ENCODE measurements around the gene PDE6A. TPM values are rescaled to one million over a fixed set of nuclear protein-coding genes. Genes with fewer than 3 reads are reported as not detected.

PDE6A gene
- total and polyA plus RNA-seq, 2 experiments from 2014 or later = not detected

- in situ Hi-C loops (cut with MboI) = loop anchor here (10.0 kb wide), 1 partner anchor 114 kb away; the partner anchor contains the start of gene SLC26A2
- Histone ChIP-seq H3K36me3 (ENCODE audit: low read depth) (no peaks in the 10 kb centered on the region), H3K9me2 (ENCODE audit: insufficient read depth) (no peaks in the 10 kb centered on the region), H3K4me2 (ENCODE audit: unreplicated experiment) (no peak overlapping the region), H3F3A (ENCODE audit: insufficient read depth) (no peaks in the 10 kb centered on the region), H3K4me1 (ENCODE audit: insufficient read depth) (no peaks in the 10 kb centered on the region), H3K79me2 (ENCODE audit: insufficient read depth) (no peaks in the 10 kb centered on the region), H3K27ac (no peak overlapping the region), H4K20me1 (ENCODE audit: insufficient read depth) (no peaks in the 10 kb centered on the region), H3K27me3 (replicated peaks; ENCODE audit: insufficient read depth) (no peaks in the 10 kb centered on the region), H3K9me3 (ENCODE audit: low read depth) (no peaks in the 10 kb centered on the region), H2AFZ (no peak overlapping the region), H3K4me3 (no peak overlapping the region), H3K9ac (no peak overlapping the region)
- TF ChIP-seq EZH2 (IDR thresholded peaks at IDR 0.05; ENCODE audit: insufficient read depth, poor library complexity, severe bottlenecking) (no peak), EZH2phosphoT487 (IDR thresholded peaks at IDR 0.05; ENCODE audit: insufficient read depth, low read depth) (no peak)
- no peak for DNase-seq
These were observed 93.4 kb downstream of the PDE6A start for GRCh38 chr5:149851211-149851610.

DNA sequence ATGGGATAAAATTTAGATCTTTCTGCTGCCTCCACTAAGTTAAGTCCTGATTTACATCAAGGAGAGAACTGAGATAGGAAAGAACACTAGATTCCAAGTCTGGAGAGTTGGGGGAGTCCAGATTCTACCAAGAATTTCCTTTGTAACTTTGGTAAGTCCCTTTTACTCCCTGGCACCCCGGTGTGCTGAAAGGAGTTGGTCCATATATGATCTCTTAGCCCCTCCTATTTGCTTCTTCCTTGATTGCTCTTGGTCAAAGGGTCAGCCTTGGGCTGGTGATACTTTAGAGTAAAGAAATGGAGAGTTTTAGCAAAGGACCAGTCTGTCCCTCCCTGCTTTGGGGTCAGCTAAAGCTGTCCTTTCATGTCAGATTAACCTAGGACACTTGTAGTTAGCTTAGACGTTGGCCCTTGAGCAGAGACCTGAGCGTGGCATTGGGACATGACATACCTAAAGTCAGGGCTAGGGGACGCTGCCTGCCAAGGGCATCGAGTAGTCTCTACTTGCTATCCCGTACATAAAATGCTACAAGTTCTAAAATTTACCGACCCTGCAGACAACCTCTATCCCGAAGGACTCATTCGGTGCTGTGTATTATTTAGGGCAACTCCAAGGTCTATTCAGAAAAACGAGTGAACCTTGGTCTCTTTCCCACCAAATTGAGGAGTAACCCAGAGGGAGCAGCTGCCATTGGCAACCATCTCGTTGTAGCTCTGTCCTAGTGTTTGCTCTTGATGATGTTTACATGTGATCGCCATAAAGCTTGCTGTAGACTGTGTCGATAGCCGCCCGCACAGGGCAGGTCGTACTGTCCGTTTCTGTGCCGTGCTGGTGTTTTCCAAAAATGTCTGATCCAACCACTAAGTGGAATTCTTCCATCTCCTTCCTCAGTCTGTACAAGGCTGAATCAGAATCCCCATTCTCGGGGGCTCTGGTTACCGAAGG lies 94.4 kb downstream of the PDE6A start:
- Histone ChIP-seq H3K4me2 (ENCODE audit: unreplicated experiment) (no peak overlapping the region), H3K4me3 (no peak overlapping the region), H3F3A (ENCODE audit: insufficient read depth) (no peaks in the 10 kb centered on the region), H2AFZ (no peak overlapping the region), H3K27ac (no peak overlapping the region), H3K79me2 (ENCODE audit: insufficient read depth) (no peaks in the 10 kb centered on the region), H3K4me1 (ENCODE audit: insufficient read depth) (no peaks in the 10 kb centered on the region), H3K9me3 (ENCODE audit: low read depth) (no peaks in the 10 kb centered on the region), H4K20me1 (ENCODE audit: insufficient read depth) (no peaks in the 10 kb centered on the region), H3K36me3 (ENCODE audit: low read depth) (no peaks in the 10 kb centered on the region), H3K9me2 (ENCODE audit: insufficient read depth) (no peaks in the 10 kb centered on the region), H3K27me3 (replicated peaks; ENCODE audit: insufficient read depth) (no peaks in the 10 kb centered on the region), H3K9ac (no peak overlapping the region)
- no peak for DNase-seq
- TF ChIP-seq EZH2 (IDR thresholded peaks at IDR 0.05; ENCODE audit: insufficient read depth, poor library complexity, severe bottlenecking) (no peak), EZH2phosphoT487 (IDR thresholded peaks at IDR 0.05; ENCODE audit: insufficient read depth, low read depth) (no peak)
- in situ Hi-C loops (cut with MboI) = loop anchor here (10.0 to 25.0 kb wide), 4 partner anchors 115 to 587 kb away; partner anchors contain the start of genes RPS14 and SLC26A2
- 90% methylated on average over 20 of the region's 20 CpGs for WGBS, 2 experiments (ENCODE audit: low coverage in 1 of 2, low lambda C conversion rate in 2 of 2, missing lambda C conversion rate in 2 of 2)

DNA sequence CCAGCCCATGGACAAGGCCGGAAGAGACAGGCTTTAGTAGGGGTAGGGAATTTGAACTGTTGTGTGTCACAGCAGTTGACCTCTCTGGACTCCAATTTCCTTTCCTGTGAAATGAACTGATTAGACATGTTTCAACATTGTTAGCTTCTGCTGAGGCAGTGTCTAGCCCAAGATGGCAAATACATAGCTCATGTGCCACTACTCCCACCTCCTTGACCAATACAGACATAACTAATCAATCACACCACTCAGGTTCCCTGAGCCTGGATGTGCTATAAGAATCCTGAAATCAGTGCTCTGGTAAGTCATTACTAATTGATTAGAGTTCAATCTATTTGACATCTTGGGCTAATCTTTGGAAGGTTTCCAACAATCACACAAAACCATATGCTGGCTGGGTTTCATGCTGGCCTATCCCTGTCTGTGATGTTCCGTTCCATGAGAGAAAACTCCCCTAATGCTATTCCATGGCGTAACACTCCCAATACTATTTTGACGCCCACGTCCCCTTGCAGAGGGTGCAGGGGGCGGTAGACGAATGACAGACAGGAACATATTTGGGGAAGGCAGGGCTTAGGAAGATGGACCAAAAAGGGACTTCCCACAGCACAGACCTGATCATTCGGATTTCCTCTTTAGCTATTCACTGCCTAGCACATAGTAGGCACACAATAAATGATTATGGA lies 95.2 kb downstream of the PDE6A start:
- Histone ChIP-seq H3F3A (ENCODE audit: insufficient read depth) (no peaks in the 10 kb centered on the region), H3K27me3 (replicated peaks; ENCODE audit: insufficient read depth) (no peaks in the 10 kb centered on the region), H3K36me3 (ENCODE audit: low read depth) (no peaks in the 10 kb centered on the region), H3K4me3 (no peak overlapping the region), H3K9me3 (ENCODE audit: low read depth) (no peaks in the 10 kb centered on the region), H2AFZ (no peak overlapping the region), H3K4me2 (ENCODE audit: unreplicated experiment) (no peak overlapping the region), H3K9ac (no peak overlapping the region), H3K79me2 (ENCODE audit: insufficient read depth) (no peaks in the 10 kb centered on the region), H3K27ac (no peak overlapping the region), H3K9me2 (ENCODE audit: insufficient read depth) (no peaks in the 10 kb centered on the region), H3K4me1 (ENCODE audit: insufficient read depth) (no peaks in the 10 kb centered on the region), H4K20me1 (ENCODE audit: insufficient read depth) (no peaks in the 10 kb centered on the region)
- no peak for TF ChIP-seq EZH2 (IDR thresholded peaks at IDR 0.05; ENCODE audit: insufficient read depth, poor library complexity, severe bottlenecking)
- TF ChIP-seq EZH2phosphoT487 (IDR thresholded peaks at IDR 0.05; ENCODE audit: insufficient read depth, low read depth) = no peak
- WGBS, 2 experiments (ENCODE audit: low coverage in 1 of 2, low lambda C conversion rate in 2 of 2, missing lambda C conversion rate in 2 of 2) = 89 to 95% methylated on average over 8 of the region's 8 CpGs
- in situ Hi-C loops (cut with MboI) = loop anchor here (25.0 kb wide), 3 partner anchors 263 to 588 kb away; partner anchors contain the start of gene RPS14
- DNase-seq = no peak

GRCh38 chr5:149847611-149848010 lies 97.0 kb downstream of the PDE6A start:
- in situ Hi-C loops (cut with MboI) = loop anchor here (25.0 kb wide), 3 partner anchors 265 to 590 kb away; partner anchors contain the start of gene RPS14
- H3K4me2 ChIP-seq (ENCODE audit: unreplicated experiment) = no peak overlapping the region
- no peaks in the 10 kb centered on the region for H3K9me2 ChIP-seq (ENCODE audit: insufficient read depth)
- H4K20me1 ChIP-seq (ENCODE audit: insufficient read depth) = no peaks in the 10 kb centered on the region
- WGBS, 2 experiments (ENCODE audit: low coverage in 1 of 2, low lambda C conversion rate in 2 of 2, missing lambda C conversion rate in 2 of 2) = 94 to 97% methylated on average over 15 of the region's 15 CpGs
- H3K36me3 ChIP-seq (ENCODE audit: low read depth) = no peaks in the 10 kb centered on the region
- H3K9me3 ChIP-seq (ENCODE audit: low read depth) = no peaks in the 10 kb centered on the region
- H3K27ac ChIP-seq = no peak overlapping the region
- no peak for DNase-seq
- no peak overlapping the region for H3K9ac ChIP-seq
- H3K27me3 ChIP-seq (replicated peaks; ENCODE audit: insufficient read depth) = no peaks in the 10 kb centered on the region
- no peak overlapping the region for H3K4me3 ChIP-seq
- no peaks in the 10 kb centered on the region for H3F3A ChIP-seq (ENCODE audit: insufficient read depth)
- H3K4me1 ChIP-seq (ENCODE audit: insufficient read depth) = no peaks in the 10 kb centered on the region
- no peak overlapping the region for H2AFZ ChIP-seq
- no peaks in the 10 kb centered on the region for H3K79me2 ChIP-seq (ENCODE audit: insufficient read depth)
- no peak for TF ChIP-seq EZH2 (IDR thresholded peaks at IDR 0.05; ENCODE audit: insufficient read depth, poor library complexity, severe bottlenecking)
- TF ChIP-seq EZH2phosphoT487 (IDR thresholded peaks at IDR 0.05; ENCODE audit: insufficient read depth, low read depth) = no peak
